GM12892 (cell line): ENCODE measurements around the gene SLAMF1.

Experiments used
- POLR2A ChIP-seq: IDR thresholded peaks from 2 replicates; pipeline ENCODE4 v1.6.1; 2011; ENCODE audit warnings: low read depth, low read length, control low read depth
- POLR2AphosphoS5 ChIP-seq: IDR thresholded peaks from 2 replicates; pipeline ENCODE4 v1.6.1; 2011; ENCODE audit warnings: low read depth, low read length, control low read depth

GRCh38 chr1:160560045-160560705 lies 86.7 kb downstream of the SLAMF1 start:
- no peak for TF ChIP-seq POLR2AphosphoS5
- TF ChIP-seq POLR2A, result no peak
